Mucosa of descending colon (tissue), 3 donors: ENCODE measurements around the gene DACH1. TPM values are rescaled to one million over a fixed set of nuclear protein-coding genes. Genes with fewer than 3 reads are reported as not detected.

Experiments
- ATAC-seq: fragments of 200-7000 bp; cut with Tn5 transposase; one replicate; pipeline ENCODE4 v1.9.1; 2020; ENCODE audit warnings: mild to moderate bottlenecking, moderate library complexity
- DNase-seq, 3 donors: peaks; one replicate each; pipeline ENCODE4 v3.0.0-alpha.2; 2020
- H3K36me3 ChIP-seq: fragments of 200-600 bp; one replicate; pipeline ENCODE4 v1.8.0; 2021; ENCODE audit warnings: low read depth, mild to moderate bottlenecking
- H3K4me1 ChIP-seq: fragments of 200-600 bp; one replicate; pipeline ENCODE4 v1.8.0; 2021; ENCODE audit warnings: low read depth, mild to moderate bottlenecking
- H3K4me3 ChIP-seq: fragments of 200-600 bp; one replicate; pipeline ENCODE4 v1.8.0; 2021; ENCODE audit warnings: mild to moderate bottlenecking
- H3K9me3 ChIP-seq: fragments of 200-600 bp; one replicate; pipeline ENCODE4 v1.8.0; 2021; ENCODE audit warnings: mild to moderate bottlenecking
- CTCF ChIP-seq: fragments of 200-600 bp; IDR thresholded peaks from one replicate; pipeline ENCODE4 v1.8.0; 2022; ENCODE audit warnings: antibody characterized with exemption, mild to moderate bottlenecking
- intact Hi-C, 2 donors: fragments of 100-400 bp; cut with DNase I in 1 of 2; cut with micrococcal nuclease in 1 of 2; formaldehyde crosslinking; loops; one replicate each; pipeline versions ENCODE4 v1.11.0 to v1.11.1; 2022; cut with DNase I, micrococcal nuclease
- total RNA-seq, 3 donors: library from RNA; stranded (reverse); fragmentation: NEBNext Ultra II Directional in 2 of 3; extraction: Animal tissue kit (Norgen Biotek cat#: 25700) in 2 of 3; gene quantifications; one replicate each; pipeline versions ENCODE4 v1.2.1 to v1.2.4, GENCODE V29; 2021 to 2023
- donor health status: DM: no; HTN: no; CAD: no; lungs with moderate emphysema.
- donor health status: DM: no; HTN: no; CAD: no.
- donor health status: DM: no; HTN: yes; CAD: no.

DACH1 gene
- total RNA-seq, 3 donors from 2014 or later, result 3.2 to 6.5 (median 6.4) TPM

GRCh38 chr13:71546881-71547280 lies 320.1 kb downstream of the DACH1 start:
- intact Hi-C loops, result no loop called here

GRCh38 chr13:71540098-71540497 lies 326.9 kb downstream of the DACH1 start:
- intact Hi-C loops, result no loop called here
- no peak for TF ChIP-seq CTCF

More at GRCh38 chr13:71546881-71547280, 320.1 kb downstream of the DACH1 start:
- no peaks in the 10 kb centered on the region for H3K4me1 ChIP-seq
- H3K9me3 ChIP-seq, result no peaks in the 10 kb centered on the region
- H3K36me3 ChIP-seq, result no peaks in the 10 kb centered on the region
- no peak for ATAC-seq
- no peak overlapping the region for H3K4me3 ChIP-seq
- no peak for DNase-seq
- TF ChIP-seq CTCF, result no peak

GRCh38 chr13:71536201-71536600 lies 330.8 kb downstream of the DACH1 start:
- Histone ChIP-seq H3K9me3 (no peaks in the 10 kb centered on the region), H3K4me1 (no peaks in the 10 kb centered on the region), H3K36me3 (no peaks in the 10 kb centered on the region), H3K4me3 (no peak overlapping the region)
- no peak for TF ChIP-seq CTCF
- intact Hi-C loops, result no loop called here
- ATAC-seq, result no peak
- no peak for DNase-seq

More at GRCh38 chr13:71540098-71540497, 326.9 kb downstream of the DACH1 start:
- no peaks in the 10 kb centered on the region for H3K9me3 ChIP-seq
- no peak for ATAC-seq
- no peaks in the 10 kb centered on the region for H3K4me1 ChIP-seq
- H3K4me3 ChIP-seq, result no peak overlapping the region
- no peak for DNase-seq
- H3K36me3 ChIP-seq, result no peaks in the 10 kb centered on the region

GRCh38 chr13:71524613-71525304 lies 342.2 kb downstream of the DACH1 start:
- TF ChIP-seq CTCF, result no peak
- intact Hi-C loops, result no loop called here
- H3K9me3 ChIP-seq, result no peaks in the 10 kb centered on the region
- ATAC-seq (no peak), DNase-seq (no peak)
- H3K4me1 ChIP-seq, result no peaks in the 10 kb centered on the region
- no peak overlapping the region for H3K4me3 ChIP-seq
- H3K36me3 ChIP-seq, result no peaks in the 10 kb centered on the region

GRCh38 chr13:71524245-71524612 lies 342.8 kb downstream of the DACH1 start:
- intact Hi-C loops, result no loop called here
- DNase-seq (no peak), ATAC-seq (no peak)
- Histone ChIP-seq H3K9me3 (no peaks in the 10 kb centered on the region), H3K36me3 (no peaks in the 10 kb centered on the region), H3K4me3 (no peak overlapping the region), H3K4me1 (no peaks in the 10 kb centered on the region)
- no peak for TF ChIP-seq CTCF
